HG02840 (cell line): Measurements from ENCODE around the gene DCAF8L2.
"Not testable (repeated sequence)": the region's sequence is repeated elsewhere in the genome, so short reads cannot be mapped to it uniquely, and the experiment has no call there.

Source experiments
- ATAC-seq: cut with Tn5 transposase; IDR thresholded peaks from one replicate; pipeline ENCODE4 v1.9.1; 2021; ENCODE audit warnings: mild to moderate bottlenecking, moderate library complexity, moderate number of reproducible peaks; ENCODE audit not compliant: unreplicated experiment, low FRiP score

Gene DCAF8L2

DNA sequence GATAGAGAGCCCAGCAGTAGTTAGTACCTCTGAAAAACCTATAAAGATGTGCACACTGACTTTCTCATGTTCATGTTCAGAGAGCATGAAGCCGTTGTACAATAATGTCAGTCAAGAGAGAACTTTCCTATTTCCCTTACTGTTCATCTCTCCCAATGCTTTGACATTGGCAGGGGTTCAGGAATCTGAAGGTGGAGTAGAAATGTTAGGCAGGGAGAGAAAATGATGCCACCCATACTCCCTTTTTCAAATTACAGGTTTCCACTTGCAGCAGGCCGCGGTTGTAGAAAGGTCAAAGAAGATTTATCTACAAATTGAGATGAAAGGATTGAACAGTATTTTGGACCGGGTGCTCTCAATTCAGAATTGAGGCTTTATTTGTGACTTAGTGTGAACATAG is 84.3 kb downstream of the DCAF8L2 start:
- ATAC-seq = no peak

DNA sequence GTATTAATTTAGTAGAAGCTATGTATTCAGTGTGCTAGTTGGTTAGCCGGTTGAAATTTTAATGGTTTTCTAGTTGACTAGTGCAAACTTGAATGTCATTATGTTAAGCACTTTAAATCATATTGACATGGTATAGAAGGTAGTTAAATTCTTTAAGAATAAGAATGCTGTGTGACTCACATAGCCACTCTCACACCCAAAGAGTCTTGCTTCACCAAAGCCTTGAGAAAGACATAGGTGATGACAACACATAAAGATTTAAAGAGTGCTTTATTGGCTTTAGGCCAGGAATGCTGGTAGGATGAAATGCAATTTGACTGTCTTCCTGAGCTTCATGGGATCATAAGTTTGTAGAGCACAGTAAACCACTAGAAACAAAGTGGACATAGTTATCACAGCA is 85.3 kb downstream of the DCAF8L2 start:
- no peak for ATAC-seq

- no peak for ATAC-seq
Observed at GRCh38 chrX:27679281-27679680, 89.1 kb downstream of the DCAF8L2 start.

DNA sequence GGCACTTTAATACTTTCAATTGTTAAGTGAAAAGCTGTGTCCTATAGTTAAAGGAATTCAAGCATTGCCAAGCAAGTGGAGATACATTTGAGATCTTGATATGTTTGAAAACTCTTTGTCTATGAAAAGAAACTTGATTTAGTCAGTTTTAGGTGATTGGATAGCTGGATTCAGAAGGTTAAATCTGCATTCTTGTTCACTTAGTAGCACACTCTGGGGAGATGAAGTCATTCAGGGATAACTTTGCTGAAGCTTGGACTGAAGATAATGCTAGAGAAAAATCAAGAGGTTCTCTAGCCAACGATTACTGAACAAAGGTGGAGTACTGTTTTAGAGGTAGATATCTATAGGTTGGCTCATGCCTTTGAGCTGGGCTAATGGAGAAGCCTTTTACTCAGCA is 90.6 kb downstream of the DCAF8L2 start:
- ATAC-seq = no peak

GRCh38 chrX:27683566-27684208 is 93.5 kb downstream of the DCAF8L2 start:
- ATAC-seq = not testable (repeated sequence)

DNA sequence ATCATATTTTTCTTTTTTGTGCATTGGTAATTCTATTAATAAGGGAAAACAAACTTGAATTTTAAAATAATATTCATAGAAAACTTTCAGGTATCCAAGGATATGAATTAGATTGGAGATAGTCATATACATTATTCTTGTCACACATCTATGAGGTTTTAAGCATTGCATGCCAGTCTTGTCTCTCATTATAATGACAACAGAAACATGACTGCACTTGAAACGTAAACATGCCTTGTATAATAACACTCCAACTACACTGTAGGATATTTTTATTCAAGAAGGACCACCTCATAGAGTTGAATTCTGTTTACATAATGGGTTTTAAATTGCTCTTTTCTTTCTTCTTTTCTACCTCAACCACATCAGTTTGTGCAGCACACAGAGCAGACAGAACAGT is 104.5 kb downstream of the DCAF8L2 start:
- ATAC-seq = no peak

- no peak for ATAC-seq
Observed at GRCh38 chrX:27706526-27706925, 116.4 kb downstream of the DCAF8L2 start.

DNA sequence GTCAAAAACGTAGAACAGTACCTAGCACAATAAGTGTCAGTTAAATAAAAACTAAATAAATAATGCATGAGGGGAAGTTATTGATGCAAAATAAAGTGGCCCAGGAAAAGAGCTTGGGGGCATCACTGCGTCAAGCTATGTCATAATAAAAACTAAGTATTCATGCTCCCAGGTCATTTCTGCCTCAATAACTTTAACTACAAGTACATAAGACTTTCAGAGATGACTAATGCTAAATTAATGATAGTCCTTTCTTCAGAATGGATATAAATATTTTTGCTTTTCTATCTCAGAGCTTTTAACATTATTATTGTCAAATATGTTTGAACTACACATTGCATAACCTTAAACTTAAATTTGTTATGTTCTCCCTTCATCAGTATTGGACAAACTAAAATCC is 125.5 kb downstream of the DCAF8L2 start:
- ATAC-seq = no peak

DNA sequence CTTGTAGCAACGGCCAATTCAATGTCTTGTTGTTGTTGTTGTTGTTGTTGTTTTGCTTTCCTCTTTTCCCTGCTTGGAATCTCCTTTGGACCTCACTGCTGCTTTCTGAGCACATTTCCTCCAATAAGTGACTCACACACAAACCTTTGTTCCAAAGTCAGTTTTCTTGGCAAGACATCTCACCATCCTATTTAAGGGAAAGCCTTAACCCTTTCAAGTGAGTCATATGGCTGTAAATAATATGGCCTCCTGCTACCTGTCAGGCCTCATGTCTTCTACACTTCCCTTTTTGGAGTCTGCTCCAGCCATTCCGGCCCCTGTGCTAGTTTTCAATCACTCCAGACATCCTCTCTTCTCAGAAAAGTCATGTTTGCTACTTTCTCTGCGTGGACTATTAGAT is 138.1 kb downstream of the DCAF8L2 start:
- no peak for ATAC-seq

DNA sequence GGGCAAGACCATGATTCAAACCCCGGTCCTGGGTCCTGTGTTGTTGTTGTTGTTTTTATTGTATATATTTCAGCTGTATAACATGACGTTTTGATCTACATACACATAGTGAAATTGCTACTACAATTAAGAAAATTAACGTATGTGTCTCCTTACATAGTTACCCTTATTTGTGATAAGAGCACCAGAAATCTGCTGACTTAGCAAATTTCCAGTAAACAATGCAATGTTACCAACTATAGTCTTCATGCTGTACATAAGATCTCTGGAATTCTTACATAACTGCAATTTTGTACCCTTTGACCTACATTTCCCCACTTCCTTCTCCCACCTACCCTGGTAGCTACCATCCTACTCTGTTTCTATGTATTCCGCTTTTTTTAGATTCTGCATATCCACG is 141.8 kb downstream of the DCAF8L2 start:
- no peak for ATAC-seq

DNA sequence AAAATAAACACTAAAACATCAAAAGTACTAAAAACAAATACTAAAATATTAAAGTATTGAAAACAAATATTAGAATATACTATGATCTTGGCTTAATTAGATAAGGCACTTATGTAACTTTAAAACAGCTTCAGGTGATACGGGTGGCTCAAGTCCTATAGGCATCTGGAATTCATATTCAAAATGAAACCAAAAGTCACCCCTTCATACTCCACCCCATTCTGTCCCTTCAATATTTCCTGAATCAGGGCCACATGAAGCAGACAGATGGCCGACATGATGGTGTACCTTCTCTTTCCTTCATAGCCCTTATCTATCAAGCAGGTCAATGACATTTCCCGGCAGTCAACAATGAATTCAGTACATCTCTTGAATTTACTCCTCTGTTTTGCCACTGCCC is 145.8 kb downstream of the DCAF8L2 start:
- no peak for ATAC-seq

DNA sequence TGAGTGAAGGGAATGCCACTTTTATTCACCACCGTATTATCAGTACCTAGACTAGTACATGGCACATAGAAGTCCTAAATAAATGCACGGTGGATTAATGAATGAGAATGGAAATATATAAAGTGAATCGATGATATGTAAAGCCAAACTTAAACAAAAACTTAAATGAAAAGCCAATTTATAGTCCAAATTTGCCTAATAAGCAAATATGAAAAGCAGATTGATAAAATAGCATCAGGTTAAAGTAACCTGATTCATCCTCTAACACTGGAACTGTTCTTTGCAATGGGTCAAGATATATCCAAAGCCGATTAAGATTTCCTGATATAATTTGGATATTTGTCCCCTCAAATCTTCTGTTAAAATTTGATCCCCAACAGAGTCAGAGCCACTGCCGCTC is 150.8 kb downstream of the DCAF8L2 start:
- no peak for ATAC-seq

DNA sequence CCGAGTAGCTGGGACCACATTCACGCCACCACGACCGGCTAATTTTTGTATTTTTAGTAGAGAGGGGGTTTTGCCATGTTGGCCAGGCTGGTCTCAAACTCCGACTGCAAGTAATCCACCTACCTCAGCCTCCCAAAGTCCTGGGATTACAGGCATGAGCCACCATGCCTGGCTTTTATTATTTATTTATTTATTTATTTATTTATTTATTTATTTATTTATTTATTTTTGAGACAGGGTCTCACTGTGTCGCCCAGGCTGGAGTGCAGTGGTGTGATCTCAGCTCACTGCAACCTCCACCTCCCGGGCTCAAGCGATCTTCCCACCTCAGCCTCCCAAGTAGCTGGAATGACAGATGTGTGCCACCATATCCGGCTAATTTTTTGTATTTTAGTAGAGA is 153.4 kb downstream of the DCAF8L2 start:
- not testable (repeated sequence) for ATAC-seq

DNA sequence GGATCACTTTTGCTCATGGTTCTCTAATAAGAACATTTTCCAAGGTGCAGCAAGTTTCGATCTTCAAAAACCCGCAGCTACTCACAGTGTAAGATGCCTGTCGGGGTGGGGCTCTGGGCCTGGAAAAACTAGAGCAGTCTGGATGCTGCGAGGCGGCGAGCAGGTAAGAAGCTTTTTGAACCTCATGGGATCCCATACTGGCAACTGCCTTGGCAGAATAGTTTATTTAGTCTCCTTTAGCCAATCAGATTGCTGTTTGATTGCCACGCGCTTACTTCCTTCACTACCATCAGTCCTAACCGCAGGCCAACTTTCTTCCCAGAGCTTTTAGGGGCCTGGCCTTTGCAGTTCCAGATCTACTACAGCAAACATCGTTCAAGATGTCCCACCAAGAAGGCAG is 156.4 kb downstream of the DCAF8L2 start:
- ATAC-seq = no peak

- ATAC-seq = not testable (repeated sequence)
Observed at GRCh38 chrX:27750298-27750697, 160.2 kb downstream of the DCAF8L2 start.

DNA sequence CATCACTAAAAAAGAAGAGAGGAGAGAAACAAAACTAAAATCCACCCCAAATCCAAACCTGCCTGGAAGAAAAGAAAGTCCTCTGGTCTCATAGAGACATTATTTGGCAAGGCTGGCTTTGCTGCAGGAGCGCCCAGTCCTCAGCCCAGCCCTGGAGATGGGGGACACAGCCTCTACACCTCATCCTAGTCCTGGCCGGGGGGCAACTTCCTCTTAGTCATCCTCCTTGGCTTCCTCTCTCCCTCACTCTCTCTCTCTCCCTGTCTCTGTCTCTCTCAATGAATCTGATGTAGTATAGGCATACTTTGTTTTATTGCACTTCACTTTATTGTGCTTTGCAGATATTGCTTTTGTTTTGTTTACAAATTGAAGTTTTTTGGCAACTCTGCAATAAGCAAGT is 161.8 kb downstream of the DCAF8L2 start:
- no peak for ATAC-seq

DNA sequence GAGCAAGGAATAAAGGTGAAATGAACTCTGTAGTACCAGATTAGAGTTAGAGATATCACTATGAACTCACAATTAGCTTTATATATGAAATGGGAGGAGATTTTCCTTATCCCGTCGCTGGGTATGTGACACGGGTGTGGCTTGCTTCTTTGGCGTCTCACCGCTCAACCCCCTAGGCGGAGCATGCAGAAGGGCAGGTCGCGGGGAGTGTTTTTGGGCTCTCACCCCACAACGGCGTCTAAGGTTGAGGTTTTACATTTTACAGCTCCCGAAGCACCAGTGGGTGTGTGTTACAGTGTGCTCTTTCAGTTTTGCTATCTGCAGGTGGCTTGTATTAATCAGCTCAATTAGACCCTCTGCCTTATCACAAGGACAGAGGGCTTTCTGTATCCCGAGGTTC is 175.6 kb downstream of the DCAF8L2 start:
- no peak for ATAC-seq

DNA sequence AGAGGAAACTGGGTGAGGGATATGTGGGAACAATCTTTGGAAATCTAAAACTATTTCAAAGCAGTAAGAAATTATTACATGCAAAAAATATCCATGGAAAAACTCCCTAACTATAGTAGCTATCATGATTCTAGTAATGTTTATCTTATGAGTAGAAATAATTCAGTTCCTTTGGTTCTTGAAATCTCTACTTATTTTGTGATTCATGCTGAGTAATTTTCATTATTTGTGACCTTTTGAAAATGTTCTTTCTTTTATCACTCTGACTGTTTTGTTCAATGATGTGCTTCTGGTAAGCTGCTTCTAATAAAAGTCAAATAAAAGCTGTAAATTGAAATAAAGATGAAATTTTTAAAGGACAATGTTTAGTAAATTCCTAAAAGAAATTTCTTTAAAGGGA is 177.2 kb downstream of the DCAF8L2 start:
- no peak for ATAC-seq

- ATAC-seq = no peak
Observed at GRCh38 chrX:27775984-27776383, 185.8 kb downstream of the DCAF8L2 start.

- ATAC-seq = no peak
Observed at GRCh38 chrX:27796640-27797257, 206.6 kb downstream of the DCAF8L2 start.

- no peak for ATAC-seq
Observed at GRCh38 chrX:27797575-27797974, 207.4 kb downstream of the DCAF8L2 start.
